ENCODE measurements around the gene MACROD2.

DNA sequence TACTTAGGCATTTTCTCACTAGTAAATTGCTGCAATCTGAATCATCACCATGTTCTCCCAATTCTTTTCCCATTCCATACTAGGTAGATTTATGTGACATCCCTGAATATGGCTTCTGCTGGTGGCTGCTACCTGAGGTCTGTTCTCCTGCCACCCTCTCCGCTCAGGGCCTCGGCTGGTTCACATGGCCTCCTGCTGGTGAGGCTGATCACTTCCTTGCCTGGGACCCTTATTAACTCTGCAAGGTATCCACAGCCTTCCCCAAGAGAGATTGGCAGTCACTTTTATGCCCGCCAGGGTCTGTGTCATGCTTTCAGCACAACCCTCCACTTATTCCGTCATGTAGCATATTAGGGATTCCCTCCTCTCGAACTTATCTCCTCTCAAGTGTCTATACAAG is 766.6 kb downstream of the MACROD2 start:
- TF ChIP-seq MAZ (IDR thresholded peaks at IDR 0.05; ENCODE audit: borderline replicate concordance, low read depth, low read length) (no peak), BHLHE40 (IDR thresholded peaks at IDR 0.05; ENCODE audit: low read depth, low read length) (no peak), POLR2A (IDR thresholded peaks at IDR 0.05; ENCODE audit: low read depth, low read length) (no peak), RFX5 (IDR thresholded peaks at IDR 0.05; ENCODE audit: low read depth, low read length) (no peak), CEBPB (IDR thresholded peaks at IDR 0.05; ENCODE audit: low read depth, low read length) (no peak), SMC3 (IDR thresholded peaks at IDR 0.05; ENCODE audit: low read depth, low read length) (no peak), MAFK (IDR thresholded peaks at IDR 0.05; ENCODE audit: low read depth, low read length) (no peak), RAD21 (IDR thresholded peaks at IDR 0.05; ENCODE audit: low read length) (no peak), MXI1 (IDR thresholded peaks at IDR 0.05; ENCODE audit: borderline replicate concordance, low read depth, low read length) (no peak), FOS (IDR thresholded peaks at IDR 0.05; ENCODE audit: low read depth, low read length) (no peak)
- TF ChIP-seq, protein P1, sequence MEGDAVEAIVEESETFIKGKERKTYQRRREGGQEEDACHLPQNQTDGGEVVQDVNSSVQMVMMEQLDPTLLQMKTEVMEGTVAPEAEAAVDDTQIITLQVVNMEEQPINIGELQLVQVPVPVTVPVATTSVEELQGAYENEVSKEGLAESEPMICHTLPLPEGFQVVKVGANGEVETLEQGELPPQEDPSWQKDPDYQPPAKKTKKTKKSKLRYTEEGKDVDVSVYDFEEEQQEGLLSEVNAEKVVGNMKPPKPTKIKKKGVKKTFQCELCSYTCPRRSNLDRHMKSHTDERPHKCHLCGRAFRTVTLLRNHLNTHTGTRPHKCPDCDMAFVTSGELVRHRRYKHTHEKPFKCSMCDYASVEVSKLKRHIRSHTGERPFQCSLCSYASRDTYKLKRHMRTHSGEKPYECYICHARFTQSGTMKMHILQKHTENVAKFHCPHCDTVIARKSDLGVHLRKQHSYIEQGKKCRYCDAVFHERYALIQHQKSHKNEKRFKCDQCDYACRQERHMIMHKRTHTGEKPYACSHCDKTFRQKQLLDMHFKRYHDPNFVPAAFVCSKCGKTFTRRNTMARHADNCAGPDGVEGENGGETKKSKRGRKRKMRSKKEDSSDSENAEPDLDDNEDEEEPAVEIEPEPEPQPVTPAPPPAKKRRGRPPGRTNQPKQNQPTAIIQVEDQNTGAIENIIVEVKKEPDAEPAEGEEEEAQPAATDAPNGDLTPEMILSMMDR (conservative IDR thresholded peaks at IDR 0.05; ENCODE audit: low read depth, low read length), result no peak
- TF ChIP-seq, protein P2, sequence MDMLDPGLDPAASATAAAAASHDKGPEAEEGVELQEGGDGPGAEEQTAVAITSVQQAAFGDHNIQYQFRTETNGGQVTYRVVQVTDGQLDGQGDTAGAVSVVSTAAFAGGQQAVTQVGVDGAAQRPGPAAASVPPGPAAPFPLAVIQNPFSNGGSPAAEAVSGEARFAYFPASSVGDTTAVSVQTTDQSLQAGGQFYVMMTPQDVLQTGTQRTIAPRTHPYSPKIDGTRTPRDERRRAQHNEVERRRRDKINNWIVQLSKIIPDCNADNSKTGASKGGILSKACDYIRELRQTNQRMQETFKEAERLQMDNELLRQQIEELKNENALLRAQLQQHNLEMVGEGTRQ (IDR thresholded peaks at IDR 0.05; ENCODE audit: low read depth, low read length), result no peak

Measured in IMR-90 (cell line).